ENCODE results near the gene ZBTB8B. TPM values are rescaled to one million over a fixed set of nuclear protein-coding genes. Genes with fewer than 3 reads are reported as not detected.
"Not testable (repeated sequence)": the region's sequence is repeated elsewhere in the genome, so short reads cannot be mapped to it uniquely, and the experiment has no call there.

ZBTB8B gene
- total RNA-seq, 1 experiment from 2014 or later: not detected

DNA sequence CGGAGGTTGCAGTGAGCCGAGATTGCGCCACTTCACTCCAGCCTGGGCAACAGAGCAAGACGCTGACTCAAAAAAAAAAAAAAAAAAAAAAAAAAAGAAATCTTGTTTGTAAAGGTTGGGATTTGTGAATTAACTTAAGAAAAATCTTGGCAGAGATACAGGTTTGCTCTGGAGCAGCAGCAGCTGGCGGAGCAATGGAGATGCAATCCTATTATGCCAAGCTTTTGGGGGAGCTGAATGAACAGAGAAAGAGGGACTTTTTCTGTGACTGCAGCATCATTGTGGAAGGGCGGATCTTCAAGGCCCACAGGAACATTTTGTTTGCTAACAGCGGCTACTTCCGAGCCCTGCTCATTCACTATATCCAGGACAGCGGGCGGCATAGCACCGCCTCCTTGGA, 5.6 kb downstream of the ZBTB8B start:
- no peak for DNase-seq (ENCODE audit: low read depth)

DNA sequence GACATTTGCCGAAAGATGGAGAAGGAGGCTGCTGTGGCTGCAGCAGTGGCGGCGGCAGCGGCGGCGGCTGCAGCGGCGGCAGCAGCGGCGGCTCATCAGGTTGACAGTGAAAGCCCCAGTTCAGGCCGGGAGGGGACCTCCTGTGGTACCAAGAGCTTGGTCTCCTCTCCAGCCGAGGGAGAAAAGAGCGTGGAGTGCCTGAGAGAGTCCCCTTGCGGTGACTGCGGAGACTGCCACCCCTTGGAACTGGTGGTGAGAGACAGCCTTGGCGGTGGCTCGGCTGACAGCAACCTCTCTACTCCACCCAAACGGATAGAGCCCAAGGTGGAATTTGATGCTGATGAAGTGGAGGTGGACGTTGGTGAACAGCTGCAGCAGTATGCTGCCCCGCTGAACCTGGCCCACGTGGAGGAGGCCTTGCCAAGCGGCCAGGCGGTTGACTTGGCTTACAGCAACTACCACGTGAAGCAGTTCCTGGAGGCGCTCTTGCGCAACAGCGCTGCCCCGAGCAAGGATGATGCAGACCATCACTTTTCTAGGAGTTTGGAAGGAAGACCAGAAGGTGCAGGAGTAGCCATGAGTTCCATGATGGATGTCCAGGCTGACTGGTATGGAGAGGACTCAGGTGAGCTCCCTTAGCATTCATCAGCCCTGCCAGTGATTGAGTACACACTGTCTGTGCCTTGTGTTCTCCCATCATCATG, 6.3 kb downstream of the ZBTB8B start:
- DNase-seq (ENCODE audit: low read depth): no peak

- no peak for DNase-seq (ENCODE audit: low read depth)
Measured at GRCh38 chr1:32471695-32472362, 7.0 kb downstream of the ZBTB8B start.

DNA sequence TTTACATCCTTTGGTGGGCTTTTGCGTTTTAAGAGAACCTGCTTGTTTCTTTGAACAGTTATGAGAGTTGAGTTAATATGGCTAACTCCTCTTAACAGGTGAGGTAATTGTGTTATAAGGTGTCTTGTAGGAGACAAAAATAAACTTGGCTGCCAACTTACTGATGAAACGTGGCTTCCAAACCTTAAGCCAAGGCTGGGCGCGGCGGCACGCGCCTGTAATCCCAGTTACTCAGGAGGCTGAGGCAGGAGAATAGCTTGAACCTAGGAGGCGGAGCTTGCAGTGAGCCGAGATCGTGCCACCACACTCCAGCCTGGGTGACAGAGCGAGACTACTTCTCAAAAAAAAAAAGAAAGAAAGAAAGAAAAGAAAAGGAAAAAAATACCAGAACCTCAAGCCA, 8.1 kb downstream of the ZBTB8B start:
- DNase-seq (ENCODE audit: low read depth): not testable (repeated sequence)

- no peak for DNase-seq (ENCODE audit: low read depth)
Measured at GRCh38 chr1:32474954-32475353, 10.1 kb downstream of the ZBTB8B start.

DNA sequence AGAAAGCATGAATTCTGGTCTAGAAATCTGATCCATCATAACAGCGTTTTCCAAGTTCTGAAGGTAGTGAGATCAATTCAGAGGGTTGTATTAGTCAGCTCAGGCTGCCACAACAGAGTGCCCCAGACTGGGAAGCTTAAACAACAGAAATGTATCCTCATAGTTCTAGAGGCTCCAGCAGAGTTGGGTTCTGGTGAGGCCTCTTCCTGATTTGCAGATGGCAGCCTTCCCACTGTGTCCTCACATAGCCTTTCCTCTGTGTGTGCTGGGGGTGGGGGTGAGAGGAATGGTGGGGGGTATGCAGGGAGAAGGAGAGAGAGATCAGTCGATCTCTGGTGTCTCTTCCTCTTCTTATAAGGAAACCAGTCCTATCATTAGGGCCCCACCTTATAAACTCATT, 15.1 kb downstream of the ZBTB8B start:
- no peak for DNase-seq (ENCODE audit: low read depth)

DNA sequence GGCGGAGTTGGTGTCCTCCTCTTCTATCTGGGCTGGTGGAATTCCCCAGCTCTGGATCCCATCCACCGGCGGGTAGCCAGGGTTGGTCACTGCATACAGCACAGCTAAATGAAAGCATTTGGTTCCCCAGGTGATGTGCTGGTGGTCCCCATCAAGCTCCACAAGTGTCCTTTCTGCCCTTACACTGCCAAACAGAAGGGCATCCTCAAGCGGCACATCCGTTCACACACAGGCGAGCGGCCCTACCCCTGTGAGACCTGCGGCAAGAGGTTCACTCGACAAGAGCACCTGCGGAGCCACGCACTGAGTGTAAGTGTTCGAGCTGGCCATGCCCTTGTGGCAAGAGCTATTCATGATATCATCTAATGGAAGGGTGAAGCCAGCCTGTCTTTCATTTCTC, 15.9 kb downstream of the ZBTB8B start:
- no peak for DNase-seq (ENCODE audit: low read depth)

GRCh38 chr1:32481788-32482187, 16.9 kb downstream of the ZBTB8B start:
- DNase-seq (ENCODE audit: low read depth): not testable (repeated sequence)

- DNase-seq (ENCODE audit: low read depth): no peak
Measured at GRCh38 chr1:32485554-32486255, 20.8 kb downstream of the ZBTB8B start.

DNA sequence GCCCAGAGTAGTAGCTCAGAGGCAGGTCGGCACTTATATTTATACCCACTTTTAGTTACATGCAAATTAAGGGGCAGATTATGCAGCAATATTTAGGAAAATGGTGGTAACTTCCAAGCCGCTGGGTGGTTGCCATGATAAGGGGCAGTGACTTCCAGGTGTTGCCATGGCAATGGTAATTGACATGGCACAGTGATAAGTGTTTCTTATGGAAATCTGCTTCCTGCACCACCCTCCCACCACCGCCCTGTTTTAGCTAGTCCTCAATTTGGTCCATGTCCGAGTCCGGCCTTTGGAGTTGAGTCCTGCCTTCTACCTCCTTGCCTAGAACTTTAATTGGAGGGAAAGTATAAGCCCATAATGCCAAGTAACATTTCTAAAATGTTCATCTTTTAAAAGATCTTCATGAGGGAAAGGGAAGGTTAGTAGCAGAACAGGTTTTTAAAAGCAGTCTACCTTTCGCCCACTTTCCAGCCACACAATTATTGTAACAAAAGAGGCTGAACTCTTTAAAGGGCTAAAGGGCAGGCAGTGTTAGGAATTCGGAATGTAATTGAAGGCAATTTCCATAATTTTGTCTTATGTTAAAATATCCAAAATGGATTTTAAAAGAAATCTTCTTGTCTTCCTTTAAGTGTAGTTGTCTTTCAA, 21.7 kb downstream of the ZBTB8B start:
- DNase-seq (ENCODE audit: low read depth): no peak

GRCh38 chr1:32487182-32487581, 22.3 kb downstream of the ZBTB8B start:
- no peak for DNase-seq (ENCODE audit: low read depth)

- DNase-seq (ENCODE audit: low read depth): no peak
Measured at GRCh38 chr1:32489774-32490454, 25.0 kb downstream of the ZBTB8B start.

DNA sequence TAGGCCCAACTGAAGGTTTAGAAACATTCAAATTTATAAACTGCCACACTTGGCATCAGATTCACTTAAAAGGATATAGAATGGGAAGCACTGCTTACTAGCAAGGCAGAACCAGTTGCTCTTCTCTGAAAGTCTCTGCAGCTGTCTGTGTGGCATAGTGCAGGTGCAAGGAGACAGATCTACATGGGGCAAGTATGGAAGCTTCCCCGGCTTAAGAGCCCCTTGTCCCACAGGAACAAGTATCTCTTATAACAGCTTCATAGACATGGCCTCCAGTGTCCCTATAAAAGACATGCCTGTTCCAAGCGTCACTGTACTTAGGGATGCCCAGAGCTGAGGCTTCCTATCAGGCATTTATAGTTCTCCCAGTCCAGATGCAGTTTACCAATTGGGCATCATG, 26.5 kb downstream of the ZBTB8B start:
- no peak for DNase-seq (ENCODE audit: low read depth)

- DNase-seq (ENCODE audit: low read depth): no peak
Measured at GRCh38 chr1:32494196-32494595, 29.3 kb downstream of the ZBTB8B start.

DNA sequence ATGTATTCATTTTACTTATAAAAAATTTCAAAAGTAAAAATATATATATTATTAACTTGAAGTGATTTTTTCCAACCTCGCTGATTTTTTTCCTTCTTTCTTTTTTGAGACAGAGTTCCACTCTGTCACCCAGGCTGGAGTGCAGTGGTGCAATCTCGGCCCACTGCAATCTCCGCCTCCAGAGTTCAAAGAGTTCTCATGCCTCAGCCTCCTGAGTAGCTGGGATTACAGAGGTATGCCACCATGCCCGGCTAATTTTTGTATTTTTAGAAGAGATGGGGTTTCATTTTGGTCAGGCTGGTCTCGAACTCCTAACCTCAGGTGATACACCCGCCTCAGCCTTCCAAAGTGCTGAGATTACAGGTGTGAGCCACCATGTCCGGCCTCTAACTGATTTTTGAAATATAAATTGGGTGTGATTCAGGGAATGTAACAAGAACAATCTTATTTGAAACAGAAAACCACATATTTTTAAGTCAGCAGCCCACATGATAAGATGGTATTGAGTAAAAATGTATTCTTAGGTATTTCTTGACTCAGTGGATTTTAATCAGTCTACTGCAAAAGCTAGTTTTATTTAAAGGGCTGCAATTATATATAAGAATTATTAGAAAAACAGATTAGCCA, 30.0 kb downstream of the ZBTB8B start:
- DNase-seq (ENCODE audit: low read depth): no peak

GRCh38 chr1:32496127-32496526, 31.3 kb downstream of the ZBTB8B start:
- DNase-seq (ENCODE audit: low read depth): peak; percentile 51

DNA sequence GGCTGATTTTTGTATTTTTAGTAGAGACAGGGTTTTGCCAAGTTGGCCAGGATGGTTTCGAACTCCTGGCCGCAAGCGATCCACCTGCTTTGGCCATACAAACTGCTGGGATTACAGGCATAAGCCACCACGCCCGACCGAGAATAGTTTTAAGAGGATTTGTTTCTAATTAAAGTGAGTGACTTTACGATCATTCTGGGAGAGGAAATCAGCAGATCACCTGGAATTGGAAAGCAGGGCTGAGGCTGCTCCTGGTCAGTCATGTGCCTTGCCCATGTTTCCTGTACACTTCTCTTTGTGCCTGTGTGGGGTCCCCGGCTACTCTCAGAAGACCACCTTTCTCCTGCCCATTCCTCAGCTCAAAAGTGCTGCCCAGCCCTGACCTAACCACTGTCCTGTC, 33.9 kb downstream of the ZBTB8B start:
- no peak for DNase-seq (ENCODE audit: low read depth)

DNA sequence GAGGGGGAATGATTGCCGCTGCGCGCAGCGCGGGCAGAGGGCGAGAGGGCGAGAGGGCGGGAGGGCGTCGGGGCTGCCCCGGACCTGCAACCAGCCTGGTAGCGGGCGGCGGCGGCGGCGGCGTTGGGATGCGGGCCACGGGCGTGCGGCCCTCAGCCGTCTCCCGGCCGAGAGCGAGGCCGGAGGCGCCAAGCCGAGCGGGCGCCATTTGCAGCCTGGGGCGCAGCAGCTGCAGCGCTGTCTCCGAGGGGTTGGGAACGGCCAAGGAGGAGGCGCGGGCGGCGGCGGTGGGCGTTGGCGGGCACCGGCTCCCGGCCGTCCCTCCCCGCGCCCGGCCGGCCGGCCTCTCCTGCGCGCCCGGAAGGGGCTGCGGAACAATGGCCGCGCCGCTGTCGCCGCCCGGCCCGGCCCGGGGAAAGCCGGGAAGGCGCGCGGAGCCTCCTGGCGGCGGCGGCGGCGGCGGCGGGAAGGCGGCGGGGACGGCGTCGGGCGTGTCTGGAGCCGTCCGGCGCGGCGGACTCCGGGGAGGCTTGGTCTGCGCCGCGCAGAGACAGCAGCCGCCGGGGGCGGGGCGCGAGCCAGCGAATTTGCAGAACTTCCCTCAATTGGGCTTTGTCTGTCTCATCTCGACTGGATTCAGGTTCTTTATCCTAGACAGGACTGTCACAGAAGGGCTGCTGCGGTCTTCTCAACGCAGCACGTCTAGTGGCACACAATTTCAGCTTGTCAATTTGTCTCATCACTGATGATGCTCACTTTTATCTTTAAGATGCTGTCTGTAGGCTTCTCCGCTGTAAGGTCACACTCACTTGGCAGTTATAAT, 35.7 kb downstream of the ZBTB8B start:
- DNase-seq (ENCODE audit: low read depth): peak; percentile 71

- no peak for DNase-seq (ENCODE audit: low read depth)
Measured at GRCh38 chr1:32501865-32502264, 37.0 kb downstream of the ZBTB8B start.

DNA sequence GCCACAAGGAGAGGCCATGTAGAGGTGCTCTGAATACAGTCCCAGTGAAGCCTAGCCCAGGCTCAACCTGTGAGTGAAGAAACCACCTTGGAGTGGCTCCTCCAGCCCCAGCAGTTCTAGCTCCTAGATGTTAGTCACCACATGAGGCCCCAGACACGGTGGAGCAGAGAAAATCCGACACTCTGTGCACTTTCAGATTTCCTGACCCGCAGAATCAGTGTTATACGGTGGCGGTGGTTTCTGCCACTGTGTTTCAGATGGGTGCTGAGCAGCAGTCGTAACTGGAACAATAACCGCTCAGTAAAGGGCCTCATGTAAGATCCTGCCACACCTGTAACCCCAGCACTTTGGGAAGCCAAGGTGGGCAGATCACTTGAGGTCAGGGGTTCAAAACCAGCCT, 38.3 kb downstream of the ZBTB8B start:
- no peak for DNase-seq (ENCODE audit: low read depth)

GRCh38 chr1:32507021-32507420, 42.1 kb downstream of the ZBTB8B start:
- DNase-seq (ENCODE audit: low read depth): no peak
